Liver (tissue), 3 donors: ENCODE data around the gene SLC1A2.

Experiments
- CTCF ChIP-seq: fragments of 150-350 bp; IDR thresholded peaks from 2 replicates; pipeline ENCODE4 v1.5.1; 2017; ENCODE audit warnings: improper control_type of control experiment, low read depth, low read length; ENCODE audit not compliant: missing input control
- FOXA1 ChIP-seq: IDR thresholded peaks from 2 replicates; pipeline ENCODE4 v1.6.1; 2016; ENCODE audit warnings: antibody characterized with exemption
- GABPA ChIP-seq, 2 donors: IDR thresholded peaks in 1 of 2; conservative IDR thresholded peaks in 1 of 2; 2 replicates each; pipeline ENCODE4 v1.6.1; 2016; ENCODE audit warnings: antibody characterized with exemption in 2 of 2, mild to moderate bottlenecking in 1 of 2, moderate library complexity in 1 of 2
- TAF1 ChIP-seq: conservative IDR thresholded peaks from 2 replicates; pipeline ENCODE4 v1.6.1; 2016; ENCODE audit warnings: antibody characterized with exemption, mild to moderate bottlenecking
- donor health status: healthy.
- donor health status: healthy.

DNA sequence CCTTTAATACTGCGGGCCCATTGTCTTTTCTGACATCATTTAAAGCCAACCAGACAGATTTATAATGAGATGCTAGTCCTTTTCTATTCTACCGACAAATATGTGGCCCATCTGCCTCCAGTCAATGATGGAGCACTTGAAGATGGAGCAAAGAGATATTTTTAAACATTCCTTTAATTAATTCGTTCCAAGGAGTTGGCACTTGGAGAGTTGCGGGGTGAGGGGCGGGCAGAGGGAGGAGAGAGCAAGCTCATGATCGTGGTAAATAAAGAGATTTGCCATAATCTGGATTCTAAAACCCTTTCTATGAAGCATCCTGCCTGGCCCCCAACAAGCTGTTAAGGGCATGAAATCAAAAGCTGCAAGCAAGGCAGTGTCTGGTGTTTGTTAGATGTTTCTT, 5.0 kb downstream of the SLC1A2 start:
- TF ChIP-seq TAF1, result no peak
- no peak for TF ChIP-seq CTCF
- no peak for TF ChIP-seq GABPA (IDR thresholded peaks at IDR 0.05 in 1 of 2, conservative IDR thresholded peaks at IDR 0.05 in 1 of 2)
- TF ChIP-seq FOXA1, result no peak
